Loucy (cell line): Measurements from ENCODE around the gene TUBA8.
"Not testable (repeated sequence)": the region's sequence is repeated elsewhere in the genome, so short reads cannot be mapped to it uniquely, and the experiment has no call there.

Experiments used
- CTCF ChIP-seq: fragments of 200-600 bp; sonication (generic); conservative IDR thresholded peaks from 2 replicates; pipeline ENCODE4 v1.5.1; 2014; ENCODE audit warnings: mild to moderate bottlenecking, antibody characterized with exemption, low read length
- EZH2phosphoT487 ChIP-seq: fragments of 200-600 bp; IDR thresholded peaks from 2 replicates; pipeline ENCODE4 v1.6.1; 2018; ENCODE audit warnings: antibody characterized with exemption, mild to moderate bottlenecking, moderate library complexity, borderline replicate concordance

DNA sequence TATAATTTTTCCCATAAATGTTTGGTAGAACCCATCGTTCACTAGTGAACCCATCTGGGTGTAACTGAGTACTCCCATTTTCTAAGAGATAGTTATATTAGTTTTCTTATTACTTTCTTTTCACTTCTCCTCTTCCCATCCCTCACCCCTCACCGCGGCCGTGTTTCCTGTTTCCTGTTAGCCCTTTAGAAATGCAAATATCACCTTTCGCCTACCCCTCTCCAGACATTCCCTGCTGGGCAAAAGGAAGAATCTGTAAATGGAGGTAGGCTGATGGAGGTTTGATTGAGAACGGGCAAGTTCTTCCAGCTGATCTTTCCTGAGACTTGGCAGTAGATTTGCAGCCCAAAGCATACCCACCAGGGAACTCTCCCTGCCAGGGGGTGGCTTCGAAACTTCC lies 54.7 kb downstream of the TUBA8 start:
- not testable (repeated sequence) for TF ChIP-seq CTCF, EZH2phosphoT487
